Prostate gland (tissue), 2 donors: Measurements from ENCODE around the gene SLC16A11.

Source experiments
- POLR2AphosphoS5 ChIP-seq: sonication (generic); formaldehyde crosslinking; IDR thresholded peaks from one replicate; pipeline ENCODE4 v1.6.1; 2017; ENCODE audit warnings: antibody characterized with exemption
- TF ChIP-seq, protein P1 (sequence below), 4 experiments: fragments of 200-600 bp in 2 of 4; fragments of 450-650 bp in 2 of 4; sonication (generic) in 2 of 4; IDR thresholded peaks; 1 replicate in 3 of 4; 2 replicates in 1 of 4; pipeline ENCODE4 v1.5.1; 2016 to 2019; ENCODE audit warnings: antibody characterized with exemption in 4 of 4, mild to moderate bottlenecking in 2 of 4, moderate library complexity in 2 of 4

DNA sequence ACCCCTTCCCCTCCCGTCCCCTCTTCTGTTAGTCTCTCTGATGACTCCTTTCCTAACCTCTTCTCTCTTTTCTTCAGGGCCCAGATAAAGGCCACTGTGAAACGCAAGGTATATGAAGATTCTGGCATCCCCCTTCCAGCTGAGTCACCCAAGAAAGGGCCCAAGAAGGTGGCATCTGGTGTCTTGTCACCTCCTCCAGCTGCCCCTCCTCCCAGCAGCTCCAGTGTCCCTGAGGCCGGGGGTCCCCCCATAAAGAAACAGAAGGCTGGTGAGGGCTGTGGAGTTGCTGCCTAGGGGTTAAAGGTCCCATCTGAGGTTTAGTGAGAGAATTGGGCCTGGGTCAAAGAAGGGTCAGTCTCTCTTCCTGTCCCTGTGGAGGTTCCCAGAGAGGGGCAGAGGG is 27.5 kb downstream of the SLC16A11 start:
- TF ChIP-seq, protein P1, sequence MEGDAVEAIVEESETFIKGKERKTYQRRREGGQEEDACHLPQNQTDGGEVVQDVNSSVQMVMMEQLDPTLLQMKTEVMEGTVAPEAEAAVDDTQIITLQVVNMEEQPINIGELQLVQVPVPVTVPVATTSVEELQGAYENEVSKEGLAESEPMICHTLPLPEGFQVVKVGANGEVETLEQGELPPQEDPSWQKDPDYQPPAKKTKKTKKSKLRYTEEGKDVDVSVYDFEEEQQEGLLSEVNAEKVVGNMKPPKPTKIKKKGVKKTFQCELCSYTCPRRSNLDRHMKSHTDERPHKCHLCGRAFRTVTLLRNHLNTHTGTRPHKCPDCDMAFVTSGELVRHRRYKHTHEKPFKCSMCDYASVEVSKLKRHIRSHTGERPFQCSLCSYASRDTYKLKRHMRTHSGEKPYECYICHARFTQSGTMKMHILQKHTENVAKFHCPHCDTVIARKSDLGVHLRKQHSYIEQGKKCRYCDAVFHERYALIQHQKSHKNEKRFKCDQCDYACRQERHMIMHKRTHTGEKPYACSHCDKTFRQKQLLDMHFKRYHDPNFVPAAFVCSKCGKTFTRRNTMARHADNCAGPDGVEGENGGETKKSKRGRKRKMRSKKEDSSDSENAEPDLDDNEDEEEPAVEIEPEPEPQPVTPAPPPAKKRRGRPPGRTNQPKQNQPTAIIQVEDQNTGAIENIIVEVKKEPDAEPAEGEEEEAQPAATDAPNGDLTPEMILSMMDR (IDR thresholded peaks at IDR 0.05), result no peak
- TF ChIP-seq POLR2AphosphoS5, result no peak
